MG63 (cell line): Measurements from ENCODE around the gene SYT14. TPM values are rescaled to one million over a fixed set of nuclear protein-coding genes. Genes with fewer than 3 reads are reported as not detected.
"Not testable (repeated sequence)": the region's sequence is repeated elsewhere in the genome, so short reads cannot be mapped to it uniquely, and the experiment has no call there.

ENCODE experiments used
- DNase-seq: peaks from one replicate; pipeline ENCODE4 v3.0.0-alpha.2; 2020
- H3K27me3 ChIP-seq: fragments of 250-450 bp; sonication (Bioruptor Pico); 2 replicates; pipeline ENCODE4 v1.5.1; 2020; ENCODE audit warnings: mild to moderate bottlenecking, moderate library complexity
- H3K36me3 ChIP-seq: fragments of 250-450 bp; sonication (Bioruptor Pico); 2 replicates; pipeline ENCODE4 v1.5.1; 2020; ENCODE audit warnings: mild to moderate bottlenecking, moderate library complexity
- H3K4me3 ChIP-seq: fragments of 250-450 bp; sonication (Bioruptor Pico); 2 replicates; pipeline ENCODE4 v1.5.1; 2020; ENCODE audit warnings: mild to moderate bottlenecking, moderate library complexity
- H3K9me3 ChIP-seq: fragments of 250-450 bp; sonication (Bioruptor Pico); 2 replicates; pipeline ENCODE4 v1.5.1; 2020; ENCODE audit warnings: mild to moderate bottlenecking, moderate library complexity
- total RNA-seq: library from RNA; depleted of rRNA; stranded (reverse); fragments of >200 nt; shearing (Covaris generic); gene quantifications from 2 replicates; pipeline ENCODE4 v1.2.3, GENCODE V29; 2014; ENCODE audit warnings: low replicate concordance; rRNA removed

The SYT14 gene
- total RNA-seq, 1 experiment from 2014 or later: 0.66 TPM

DNA sequence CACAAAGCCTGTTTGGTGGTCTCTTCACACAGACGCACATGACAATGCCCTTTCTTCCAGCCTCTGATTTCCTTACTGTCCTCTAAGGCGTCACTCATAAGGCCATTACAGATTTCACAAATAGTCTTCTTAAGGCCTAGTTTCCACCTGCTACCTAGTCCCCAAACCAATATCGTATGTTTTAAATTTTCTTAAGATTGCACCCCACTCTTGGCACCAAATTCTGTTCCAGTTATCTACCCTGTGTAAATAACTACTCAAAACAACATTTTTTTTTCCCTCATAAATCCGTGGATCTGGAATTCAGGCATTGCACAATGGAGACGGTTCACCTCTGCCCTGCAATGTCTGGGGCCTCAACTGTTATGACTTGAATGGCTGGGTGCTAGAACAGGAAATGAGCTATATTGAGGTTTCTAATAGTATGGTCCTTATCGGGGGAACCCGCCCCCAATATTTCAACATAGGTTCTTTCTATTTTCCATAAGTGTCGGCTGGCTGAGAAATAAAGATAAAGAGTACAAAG lies 257.7 kb downstream of the SYT14 start:
- no peaks in the 10 kb centered on the region for H3K36me3 ChIP-seq
- no peak overlapping the region for H3K4me3 ChIP-seq
- H3K9me3 ChIP-seq: peaks cover 7% of the 10 kb centered on the region
- no peak for DNase-seq
- peaks cover 3% of the 10 kb centered on the region; the same call in 1 of the 2 replicates for H3K27me3 ChIP-seq

DNA sequence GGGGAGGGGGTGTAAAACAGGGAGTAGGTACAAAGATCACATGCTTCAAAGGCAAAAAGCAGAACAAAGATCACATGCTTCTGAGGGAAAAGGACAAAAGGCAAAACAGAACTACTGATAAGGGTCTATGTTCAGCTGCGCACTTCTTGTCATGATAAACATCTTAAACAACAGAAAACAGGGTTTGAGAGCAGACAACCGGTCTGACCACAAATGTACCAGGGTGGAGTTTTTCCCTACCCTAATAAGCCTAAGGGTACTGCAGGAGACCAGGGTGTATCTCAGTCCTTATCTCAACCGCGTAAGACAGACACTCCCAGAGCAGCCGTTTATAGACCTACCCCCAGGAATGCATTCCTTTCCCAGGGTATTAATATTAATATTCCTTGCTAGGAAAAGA lies 258.2 kb downstream of the SYT14 start:
- not testable (repeated sequence) for H3K9me3 ChIP-seq, H3K4me3 ChIP-seq, DNase-seq

DNA sequence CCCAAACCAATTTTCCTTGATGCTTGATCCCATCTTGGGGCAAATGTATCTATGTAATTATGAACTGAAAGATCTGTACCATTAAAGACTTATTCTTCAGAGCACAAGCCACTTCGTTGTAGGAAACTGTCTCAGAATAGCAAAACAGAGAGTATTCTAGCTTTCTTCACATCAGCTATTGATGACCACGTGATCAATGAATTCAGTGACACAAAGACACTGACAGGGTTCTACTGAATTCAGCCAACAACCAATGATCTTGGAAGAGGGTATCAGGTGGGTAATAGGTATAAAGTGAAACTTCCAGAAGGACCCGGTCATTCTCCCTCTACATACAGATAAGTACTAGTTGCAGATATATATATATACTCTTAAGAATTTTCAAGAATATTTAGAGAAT lies 260.8 kb downstream of the SYT14 start:
- DNase-seq: no peak
- Histone ChIP-seq H3K9me3 (peaks cover 7% of the 10 kb centered on the region), H3K4me3 (no peak overlapping the region), H3K36me3 (no peaks in the 10 kb centered on the region), H3K27me3 (peaks cover 3% of the 10 kb centered on the region; the same call in 1 of the 2 replicates)

More for the DNA sequence above, 258.2 kb downstream of the SYT14 start:
- not testable (repeated sequence) for H3K36me3 ChIP-seq, H3K27me3 ChIP-seq

- no peak overlapping the region for H3K4me3 ChIP-seq
- peaks cover 3% of the 10 kb centered on the region; the same call in 1 of the 2 replicates for H3K27me3 ChIP-seq
- H3K9me3 ChIP-seq: peaks cover 6% of the 10 kb centered on the region
- H3K36me3 ChIP-seq: no peaks in the 10 kb centered on the region
- no peak for DNase-seq
Measured at GRCh38 chr1:210200124-210200736, 262.2 kb downstream of the SYT14 start.

DNA sequence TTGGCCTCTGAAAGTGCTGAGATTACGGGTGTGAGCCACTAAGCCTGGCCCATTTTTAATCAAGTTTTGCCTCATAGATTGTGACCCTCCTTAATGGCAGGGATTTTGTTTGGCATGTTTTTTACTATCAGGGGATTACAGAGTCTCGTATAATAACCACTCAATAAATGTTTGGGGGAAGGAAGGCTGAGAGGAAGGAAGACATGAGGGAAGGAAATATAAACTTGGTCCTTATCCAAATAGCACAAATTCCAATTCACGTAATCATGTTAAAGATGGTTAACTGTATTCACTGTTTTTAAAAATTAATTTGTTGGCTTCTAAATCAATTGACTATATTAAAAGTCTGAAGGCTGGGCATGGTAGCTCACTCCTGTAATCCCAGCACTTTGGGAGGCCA lies 263.7 kb downstream of the SYT14 start:
- H3K36me3 ChIP-seq: no peaks in the 10 kb centered on the region
- no peak for DNase-seq
- no peaks in the 10 kb centered on the region; the same call in 1 of the 2 replicates for H3K9me3 ChIP-seq
- peaks cover 3% of the 10 kb centered on the region; the same call in 1 of the 2 replicates for H3K27me3 ChIP-seq
- H3K4me3 ChIP-seq: no peak overlapping the region

DNA sequence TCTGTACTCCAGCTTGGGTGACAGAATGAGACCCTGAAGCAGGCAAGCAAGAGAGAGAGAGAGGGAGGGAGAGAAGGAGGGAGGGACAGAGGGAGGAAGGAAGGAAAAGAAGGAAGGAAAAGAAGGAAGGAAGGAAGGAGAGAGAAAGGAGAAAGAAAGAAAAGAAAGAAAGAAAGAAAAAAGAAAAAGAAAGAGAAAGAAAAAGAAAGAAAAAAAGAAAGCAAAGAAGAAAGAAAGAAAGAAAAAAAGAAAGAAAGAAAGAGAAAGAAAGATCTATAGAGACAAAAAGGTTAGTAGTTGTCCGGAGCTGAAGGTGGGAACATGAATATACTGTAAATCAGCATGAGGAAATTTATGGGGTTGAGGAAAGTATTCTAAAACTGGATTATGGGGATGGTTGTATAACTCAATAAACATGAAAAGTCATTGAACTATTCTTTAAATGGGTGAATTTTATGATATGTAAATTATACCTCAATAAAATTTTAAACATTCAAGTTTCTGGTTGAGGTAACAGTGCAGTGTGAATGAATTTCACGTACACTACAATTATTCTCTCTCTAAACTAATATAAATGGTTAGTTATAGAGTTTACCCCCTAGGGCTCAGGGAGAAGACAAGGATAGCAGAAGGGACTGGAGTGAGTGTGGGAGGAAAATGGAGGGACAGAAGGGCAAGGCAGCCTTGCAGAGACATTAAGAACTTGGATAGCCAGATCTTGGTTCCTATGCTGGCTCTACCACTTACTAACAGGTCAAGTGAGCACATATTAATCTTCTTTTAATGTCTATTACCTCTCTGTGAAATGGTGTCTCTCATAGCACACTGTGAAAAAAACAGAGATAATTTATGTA lies 269.8 kb downstream of the SYT14 start:
- Histone ChIP-seq H3K9me3 (no peaks in the 10 kb centered on the region), H3K27me3 (no peaks in the 10 kb centered on the region), H3K4me3 (no peak overlapping the region), H3K36me3 (no peaks in the 10 kb centered on the region)
- DNase-seq: no peak

DNA sequence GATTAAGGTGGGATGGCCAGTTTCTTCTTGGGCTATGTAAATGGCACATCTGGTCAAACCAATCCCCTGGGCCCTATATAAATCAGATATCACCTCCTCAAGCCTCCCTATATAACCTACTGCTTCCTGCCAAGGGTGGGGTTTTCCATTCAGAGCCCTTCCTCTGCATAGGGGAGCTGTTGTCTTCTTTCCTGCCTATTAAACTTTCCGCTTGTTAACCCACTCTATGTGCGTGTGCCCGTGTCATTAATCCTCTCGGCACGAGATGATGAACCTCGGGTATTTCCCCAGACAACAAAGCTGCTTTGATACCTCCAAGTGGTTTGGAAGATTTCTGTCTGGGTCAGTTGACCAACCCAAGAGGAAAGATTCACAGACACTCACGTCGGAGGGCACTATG lies 275.3 kb downstream of the SYT14 start:
- H3K36me3 ChIP-seq: no peaks in the 10 kb centered on the region
- H3K27me3 ChIP-seq: no peaks in the 10 kb centered on the region
- no peak overlapping the region for H3K4me3 ChIP-seq
- no peak for DNase-seq
- H3K9me3 ChIP-seq: no peaks in the 10 kb centered on the region

GRCh38 chr1:210214573-210215409 lies 276.8 kb downstream of the SYT14 start:
- Histone ChIP-seq H3K27me3 (no peaks in the 10 kb centered on the region), H3K9me3 (no peaks in the 10 kb centered on the region), H3K4me3 (no peak overlapping the region), H3K36me3 (no peaks in the 10 kb centered on the region)
- DNase-seq: no peak

DNA sequence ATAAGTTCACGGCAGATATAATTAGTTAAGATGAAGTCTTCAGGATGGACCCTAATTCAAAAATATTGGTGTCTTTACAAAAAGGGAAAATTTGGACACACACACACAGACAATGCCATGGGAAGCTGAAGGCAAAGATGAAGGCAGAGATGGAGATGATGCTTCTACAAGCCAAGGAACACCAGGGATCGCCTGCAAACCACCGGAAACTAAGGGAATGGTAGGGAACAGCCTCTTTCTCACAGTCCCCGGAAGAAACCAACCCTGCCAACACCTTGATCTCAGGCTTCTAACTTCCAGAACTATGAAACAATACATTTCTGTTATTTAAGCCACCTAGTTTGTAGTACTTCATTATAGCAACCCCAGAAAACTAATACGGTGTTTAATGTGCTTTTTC lies 279.5 kb downstream of the SYT14 start:
- no peak overlapping the region for H3K4me3 ChIP-seq
- DNase-seq: no peak
- no peaks in the 10 kb centered on the region for H3K27me3 ChIP-seq
- no peaks in the 10 kb centered on the region for H3K36me3 ChIP-seq
- no peaks in the 10 kb centered on the region for H3K9me3 ChIP-seq

GRCh38 chr1:210218047-210218446 lies 280.0 kb downstream of the SYT14 start:
- Histone ChIP-seq H3K27me3 (peaks cover 3% of the 10 kb centered on the region; the same call in 1 of the 2 replicates), H3K4me3 (no peak overlapping the region), H3K9me3 (no peaks in the 10 kb centered on the region), H3K36me3 (no peaks in the 10 kb centered on the region)
- DNase-seq: no peak

Other genes with a start within 250 kb of the SYT14 start
- gene HSD11B1, start 233.4 kb upstream of the SYT14 start, total RNA-seq: not detected in 2 replicates
- not detected in 2 replicates for gene TRAF3IP3, start 182.2 kb upstream of the SYT14 start, total RNA-seq
- 0.49 and 4.6 TPM in 2 replicates for gene C1orf74, start 153.7 kb upstream of the SYT14 start, total RNA-seq
- not detected in 2 replicates for gene IRF6, start 132.1 kb upstream of the SYT14 start, total RNA-seq
- gene UTP25, start 110.2 kb upstream of the SYT14 start, total RNA-seq: 10.2 and 12.3 TPM in 2 replicates